Fibroblast of the aortic adventitia (primary cell): ENCODE data around the gene TLK1. TPM values are rescaled to one million over a fixed set of nuclear protein-coding genes. Genes with fewer than 3 reads are reported as not detected.

ENCODE experiments used
- DNase-seq: peaks from one replicate; pipeline ENCODE4 v3.0.0-alpha.2; 2010; ENCODE audit warnings: low read depth
- H3K4me3 ChIP-seq: 2 replicates; pipeline ENCODE4 v1.5.1; 2011; ENCODE audit warnings: low read depth, mild to moderate bottlenecking, control low read depth, low read length, moderate library complexity
- CTCF ChIP-seq: IDR thresholded peaks from 2 replicates; pipeline ENCODE4 v1.5.1; 2011; ENCODE audit warnings: mild to moderate bottlenecking, low read length, control low read depth, inconsistent platforms; ENCODE audit not compliant: insufficient read depth
- total RNA-seq: library from RNA; depleted of rRNA; stranded (reverse); fragments of >200 nt; gene quantifications from 2 replicates; pipeline ENCODE4 v1.2.3, GENCODE V29; 2012; ENCODE audit warnings: low replicate concordance

The TLK1 gene
- total RNA-seq, 1 donor: 28.1 TPM

- no peak for TF ChIP-seq CTCF
- no peak for DNase-seq
- H3K4me3 ChIP-seq: no peak overlapping the region
Observed at GRCh38 chr2:171181064-171182049, 20.7 kb upstream of the TLK1 start.

GRCh38 chr2:171180229-171180930, 19.7 kb upstream of the TLK1 start:
- no peak overlapping the region for H3K4me3 ChIP-seq
- no peak for DNase-seq
- TF ChIP-seq CTCF: no peak

GRCh38 chr2:171178993-171179392, 18.3 kb upstream of the TLK1 start:
- no peak for TF ChIP-seq CTCF
- H3K4me3 ChIP-seq: no peak overlapping the region
- no peak for DNase-seq

GRCh38 chr2:171176516-171176915, 15.8 kb upstream of the TLK1 start:
- TF ChIP-seq CTCF: no peak
- no peak for DNase-seq
- no peak overlapping the region for H3K4me3 ChIP-seq

GRCh38 chr2:171174075-171174474, 13.4 kb upstream of the TLK1 start:
- TF ChIP-seq CTCF: no peak
- no peak overlapping the region for H3K4me3 ChIP-seq
- no peak for DNase-seq

GRCh38 chr2:171173087-171173486, 12.4 kb upstream of the TLK1 start:
- no peak overlapping the region for H3K4me3 ChIP-seq
- TF ChIP-seq CTCF: no peak
- DNase-seq: no peak
